GM23338 (cell line): ENCODE measurements around the gene TNFAIP8L1. TPM values are rescaled to one million over a fixed set of nuclear protein-coding genes. Genes with fewer than 3 reads are reported as not detected.

Experiments used
- ATAC-seq: fragments of 200-7000 bp; cut with Tn5 transposase; 3 replicates; pipeline ENCODE4 v1.9.1; 2020
- DNase-seq: peaks from one replicate; pipeline ENCODE4 v3.0.0-alpha.2; 2015; ENCODE audit warnings: low spot score
- H2AFZ ChIP-seq: fragments of 200-600 bp; sonication (generic); 2 replicates; pipeline ENCODE4 v1.8.0; 2016; ENCODE audit warnings: antibody characterized with exemption, mild to moderate bottlenecking, moderate library complexity
- H3F3A ChIP-seq: fragments of 200-600 bp; sonication (generic); replicated peaks from 2 replicates; pipeline ENCODE4 v1.8.0; 2017; ENCODE audit warnings: antibody characterized with exemption, mixed run types, low read depth
- H3K27ac ChIP-seq: fragments of 200-600 bp; sonication (generic); 2 replicates; pipeline ENCODE4 v1.6.1; 2016; ENCODE audit warnings: low read depth
- H3K27me3 ChIP-seq: fragments of 200-600 bp; sonication (generic); 2 replicates; pipeline ENCODE4 v1.8.0; 2016; ENCODE audit warnings: mild to moderate bottlenecking, mixed run types, moderate library complexity; ENCODE audit not compliant: insufficient read depth
- H3K36me3 ChIP-seq: fragments of 200-600 bp; sonication (generic); 2 replicates; pipeline ENCODE4 v1.8.0; 2016; ENCODE audit warnings: mild to moderate bottlenecking; ENCODE audit not compliant: insufficient read depth
- H3K4me1 ChIP-seq: fragments of 200-600 bp; sonication (generic); 2 replicates; pipeline ENCODE4 v1.8.0; 2016; ENCODE audit warnings: mild to moderate bottlenecking, moderate library complexity; ENCODE audit not compliant: insufficient read depth
- H3K4me2 ChIP-seq: fragments of 200-600 bp; sonication (generic); 2 replicates; pipeline ENCODE4 v1.7.1; 2017; ENCODE audit warnings: mixed run types
- H3K4me3 ChIP-seq: fragments of 200-600 bp; sonication (generic); 2 replicates; pipeline ENCODE4 v1.6.1; 2016; ENCODE audit warnings: mixed run types
- H3K79me2 ChIP-seq: fragments of 200-600 bp; sonication (generic); replicated peaks from 2 replicates; pipeline ENCODE4 v1.8.0; 2017; ENCODE audit warnings: mild to moderate bottlenecking; ENCODE audit not compliant: insufficient read depth
- H3K9me2 ChIP-seq: fragments of 200-600 bp; sonication (generic); 2 replicates; pipeline ENCODE4 v1.8.0; 2017; ENCODE audit not compliant: insufficient read depth
- H4K20me1 ChIP-seq: fragments of 200-600 bp; sonication (generic); replicated peaks from 2 replicates; pipeline ENCODE4 v1.8.0; 2017; ENCODE audit warnings: mild to moderate bottlenecking; ENCODE audit not compliant: insufficient read depth
- H3K27ac Mint-ChIP-seq: 2 replicates; pipeline ENCODE4 v1.8.0; 2020; ENCODE audit warnings: inconsistent platforms, mild to moderate bottlenecking, moderate library complexity, mixed read lengths
- H3K27me3 Mint-ChIP-seq: 3 replicates; pipeline ENCODE4 v1.8.0; 2022; ENCODE audit warnings: low read depth, mild to moderate bottlenecking, moderate library complexity, mixed read lengths, inconsistent platforms; ENCODE audit not compliant: insufficient read depth, poor library complexity
- H3K36me3 Mint-ChIP-seq: 3 replicates; pipeline ENCODE4 v1.8.0; 2021; ENCODE audit warnings: low read depth, mild to moderate bottlenecking, inconsistent platforms, moderate library complexity, mixed read lengths
- H3K4me1 Mint-ChIP-seq: 3 replicates; pipeline ENCODE4 v1.8.0; 2020; ENCODE audit warnings: mild to moderate bottlenecking, inconsistent platforms, mixed read lengths
- H3K4me3 Mint-ChIP-seq: 3 replicates; pipeline ENCODE4 v1.8.0; 2021; ENCODE audit warnings: moderate library complexity, mild to moderate bottlenecking, inconsistent platforms, mixed read lengths
- H3K9me3 Mint-ChIP-seq: 3 replicates; pipeline ENCODE4 v1.8.0; 2020; ENCODE audit warnings: moderate library complexity, mild to moderate bottlenecking, inconsistent platforms, mixed read lengths
- CREB1 ChIP-seq: fragments of 250-450 bp; sonication (Bioruptor Pico); IDR thresholded peaks from 2 replicates; pipeline ENCODE4 v1.5.0; 2020; ENCODE audit warnings: low read depth, mild to moderate bottlenecking, moderate library complexity
- CTCF ChIP-seq, 2 experiments: fragments of 200-600 bp in 1 of 2; sonication (generic) in 1 of 2; conservative IDR thresholded peaks; 2 replicates each; pipeline versions ENCODE4 v1.5.1 to v1.6.1; 2016 to 2017; ENCODE audit warnings: antibody characterized with exemption in 2 of 2, low read depth in 2 of 2, mild to moderate bottlenecking in 2 of 2, moderate library complexity in 1 of 2
- ETS1 ChIP-seq: IDR thresholded peaks from 2 replicates; pipeline ENCODE4 v1.6.1; 2016; ENCODE audit warnings: antibody characterized with exemption
- EZH2 ChIP-seq: fragments of 200-600 bp; sonication (generic); IDR thresholded peaks from one replicate; pipeline ENCODE4 v1.8.0; 2017; ENCODE audit warnings: antibody characterized with exemption, mild to moderate bottlenecking, low read depth; ENCODE audit not compliant: unreplicated experiment
- JUNB ChIP-seq: IDR thresholded peaks from one replicate; pipeline ENCODE4 v1.6.1; 2016; ENCODE audit warnings: antibody characterized with exemption; ENCODE audit not compliant: unreplicated experiment
- NANOG ChIP-seq: IDR thresholded peaks from 2 replicates; pipeline ENCODE4 v1.6.1; 2016; ENCODE audit warnings: antibody characterized with exemption, borderline replicate concordance
- POLR2AphosphoS5 ChIP-seq: IDR thresholded peaks from 2 replicates; pipeline ENCODE4 v1.6.1; 2016; ENCODE audit warnings: antibody characterized with exemption, low read depth
- STAT1 ChIP-seq: IDR thresholded peaks from one replicate; pipeline ENCODE4 v1.6.1; 2016; ENCODE audit warnings: antibody characterized with exemption; ENCODE audit not compliant: unreplicated experiment
- ZNF331 ChIP-seq: fragments of 250-450 bp; sonication (Bioruptor Pico); IDR thresholded peaks from 2 replicates; pipeline ENCODE4 v1.5.0; 2020; ENCODE audit warnings: low read depth, mild to moderate bottlenecking, moderate library complexity
- polyA plus RNA-seq: library from polyadenylated mRNA; unstranded; fragments of >200 nt; fragmentation: Nextera tagmentation; extraction: Ambion mirVana; gene quantifications from 2 replicates; pipeline ENCODE4 v1.2.1, GENCODE V29; 2016
- total RNA-seq: library from RNA; depleted of rRNA; stranded (reverse); fragments of >200 nt; shearing (Covaris generic); gene quantifications from 2 replicates; pipeline ENCODE4 v1.2.3, GENCODE V29; 2014
- TF ChIP-seq, protein P1 (sequence below): IDR thresholded peaks from one replicate; pipeline ENCODE4 v1.6.1; 2018; ENCODE audit warnings: antibody characterized with exemption; ENCODE audit not compliant: unreplicated experiment

The TNFAIP8L1 gene
- total and polyA plus RNA-seq, 2 experiments from 2014 or later = 2.7 to 4.1 TPM

GRCh38 chr19:4636761-4637160 lies 2.6 kb upstream of the TNFAIP8L1 start (continued):
- TF ChIP-seq, protein P1, sequence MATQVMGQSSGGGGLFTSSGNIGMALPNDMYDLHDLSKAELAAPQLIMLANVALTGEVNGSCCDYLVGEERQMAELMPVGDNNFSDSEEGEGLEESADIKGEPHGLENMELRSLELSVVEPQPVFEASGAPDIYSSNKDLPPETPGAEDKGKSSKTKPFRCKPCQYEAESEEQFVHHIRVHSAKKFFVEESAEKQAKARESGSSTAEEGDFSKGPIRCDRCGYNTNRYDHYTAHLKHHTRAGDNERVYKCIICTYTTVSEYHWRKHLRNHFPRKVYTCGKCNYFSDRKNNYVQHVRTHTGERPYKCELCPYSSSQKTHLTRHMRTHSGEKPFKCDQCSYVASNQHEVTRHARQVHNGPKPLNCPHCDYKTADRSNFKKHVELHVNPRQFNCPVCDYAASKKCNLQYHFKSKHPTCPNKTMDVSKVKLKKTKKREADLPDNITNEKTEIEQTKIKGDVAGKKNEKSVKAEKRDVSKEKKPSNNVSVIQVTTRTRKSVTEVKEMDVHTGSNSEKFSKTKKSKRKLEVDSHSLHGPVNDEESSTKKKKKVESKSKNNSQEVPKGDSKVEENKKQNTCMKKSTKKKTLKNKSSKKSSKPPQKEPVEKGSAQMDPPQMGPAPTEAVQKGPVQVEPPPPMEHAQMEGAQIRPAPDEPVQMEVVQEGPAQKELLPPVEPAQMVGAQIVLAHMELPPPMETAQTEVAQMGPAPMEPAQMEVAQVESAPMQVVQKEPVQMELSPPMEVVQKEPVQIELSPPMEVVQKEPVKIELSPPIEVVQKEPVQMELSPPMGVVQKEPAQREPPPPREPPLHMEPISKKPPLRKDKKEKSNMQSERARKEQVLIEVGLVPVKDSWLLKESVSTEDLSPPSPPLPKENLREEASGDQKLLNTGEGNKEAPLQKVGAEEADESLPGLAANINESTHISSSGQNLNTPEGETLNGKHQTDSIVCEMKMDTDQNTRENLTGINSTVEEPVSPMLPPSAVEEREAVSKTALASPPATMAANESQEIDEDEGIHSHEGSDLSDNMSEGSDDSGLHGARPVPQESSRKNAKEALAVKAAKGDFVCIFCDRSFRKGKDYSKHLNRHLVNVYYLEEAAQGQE = no peak
- TF ChIP-seq EZH2 (no peak), CTCF (conservative IDR thresholded peaks at IDR 0.05; ENCODE audit: low read depth in 2 of 2) (no peak), ZNF331 (CRISPR knock-in tag) (no peak), STAT1 (no peak), JUNB (no peak), CREB1 (CRISPR knock-in tag) (no peak), NANOG (no peak), ETS1 (no peak)

GRCh38 chr19:4638317-4638716 lies 999 bp upstream of the TNFAIP8L1 start:
- TF ChIP-seq POLR2AphosphoS5 = no peak
- TF ChIP-seq ETS1 = no peak
- TF ChIP-seq CREB1 (CRISPR knock-in tag) = no peak
- TF ChIP-seq EZH2 = no peak
- TF ChIP-seq JUNB = no peak
- no peak for TF ChIP-seq STAT1
- TF ChIP-seq CTCF (conservative IDR thresholded peaks at IDR 0.05; ENCODE audit: low read depth in 2 of 2) = no peak
- H3K36me3 ChIP-seq = no peaks in the 10 kb centered on the region
- ATAC-seq = no peak
- DNase-seq = no peak
- no peaks in the 10 kb centered on the region for H4K20me1 ChIP-seq
- no peaks in the 10 kb centered on the region for H3K79me2 ChIP-seq
- no peak overlapping the region for H2AFZ ChIP-seq
- H3K4me3 ChIP-seq = no peak overlapping the region
- H3K4me1 ChIP-seq = peaks cover 5% of the 10 kb centered on the region; the same call in 1 of the 2 replicates
- Mint-ChIP-seq H3K27me3 (peaks cover 21% of the 10 kb centered on the region), H3K4me3 (no peak overlapping the region), H3K27ac (no peak overlapping the region; the same call in 1 of the 2 replicates), H3K36me3 (no peaks in the 10 kb centered on the region), H3K4me1 (peaks cover 8% of the 10 kb centered on the region), H3K9me3 (no peaks in the 10 kb centered on the region)
- no peak overlapping the region for H3K4me2 ChIP-seq
- no peaks in the 10 kb centered on the region for H3K9me2 ChIP-seq
- no peak overlapping the region for H3K27ac ChIP-seq
- H3F3A ChIP-seq = peaks cover 11% of the 10 kb centered on the region
- peaks cover 18% of the 10 kb centered on the region for H3K27me3 ChIP-seq
